Activated CD8-positive, alpha-beta memory T cell treated with anti-CD3 and anti-CD28 coated beads, Interleukin-2, amount 50 U/mL, for 24 hours (primary cell): ENCODE measurements around the gene MARK3.

Experiments used
- DNase-seq: peaks from one replicate; pipeline ENCODE4 v3.0.0-alpha.2; 2020; ENCODE audit errors: extremely low read depth

MARK3 gene

DNA sequence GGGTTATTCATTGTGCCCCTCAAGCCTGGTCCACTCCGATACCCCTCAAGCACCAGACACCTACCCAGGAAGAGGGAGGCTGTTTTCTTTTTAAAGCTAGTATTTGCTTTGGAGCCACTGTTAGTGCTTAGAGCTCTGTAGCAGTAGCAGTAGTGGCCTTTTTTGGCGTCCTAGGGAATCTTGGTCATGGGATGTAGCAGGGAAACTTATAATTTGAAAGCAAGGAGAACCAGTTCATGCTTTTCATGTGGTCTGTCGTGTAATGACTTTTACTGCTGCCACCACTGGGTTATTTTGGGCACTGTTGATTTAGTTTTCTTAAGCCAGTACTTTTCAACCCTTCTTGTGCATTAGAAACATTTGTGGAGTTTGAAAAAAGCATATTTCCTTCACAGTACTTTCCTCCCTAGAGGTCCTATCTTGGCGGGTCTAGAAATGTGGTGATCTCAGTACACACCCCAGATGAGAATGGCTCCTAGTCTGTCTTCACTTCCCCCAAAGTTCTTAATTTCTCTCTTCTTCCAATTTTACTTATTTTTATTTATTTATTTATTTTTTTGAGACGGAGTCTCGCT, 49.7 kb downstream of the MARK3 start:
- no peak for DNase-seq

DNA sequence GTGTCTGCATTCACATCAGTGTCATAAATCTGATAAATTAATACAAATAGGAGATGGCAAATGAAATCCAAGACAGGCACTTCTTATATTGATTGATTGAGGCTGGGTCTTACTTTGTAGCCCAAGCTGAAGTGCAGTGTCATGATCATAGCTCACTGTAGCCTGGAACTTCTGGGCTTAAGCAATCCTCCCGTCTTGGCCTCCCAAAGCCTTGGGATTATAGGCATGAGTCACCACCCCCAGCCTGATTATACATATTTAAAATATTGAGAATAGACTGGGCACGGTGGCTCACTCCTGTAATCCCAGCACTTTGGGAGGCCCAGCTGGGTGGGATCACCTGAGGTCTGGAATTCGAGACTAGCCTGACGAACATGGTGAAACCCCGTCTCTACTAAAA, 51.3 kb downstream of the MARK3 start:
- DNase-seq, result no peak

DNA sequence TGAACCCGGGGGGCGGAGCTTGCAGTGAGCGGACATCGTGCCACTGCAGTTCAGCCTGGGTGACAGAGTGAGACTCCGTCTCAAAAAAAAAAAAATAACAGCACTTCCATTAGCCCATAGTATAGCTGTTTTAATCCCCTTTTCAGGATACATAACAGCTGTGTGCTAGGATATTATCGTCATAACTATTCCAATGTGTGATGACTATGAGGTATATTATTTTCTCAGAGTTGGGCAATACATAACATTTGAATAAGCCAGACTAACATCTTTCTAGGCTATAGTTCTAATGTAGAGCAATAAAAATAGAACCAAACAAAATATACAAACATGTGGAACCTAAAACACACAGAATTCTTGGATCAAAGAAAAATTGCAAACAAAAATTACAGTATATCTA, 57.1 kb downstream of the MARK3 start:
- no peak for DNase-seq

DNA sequence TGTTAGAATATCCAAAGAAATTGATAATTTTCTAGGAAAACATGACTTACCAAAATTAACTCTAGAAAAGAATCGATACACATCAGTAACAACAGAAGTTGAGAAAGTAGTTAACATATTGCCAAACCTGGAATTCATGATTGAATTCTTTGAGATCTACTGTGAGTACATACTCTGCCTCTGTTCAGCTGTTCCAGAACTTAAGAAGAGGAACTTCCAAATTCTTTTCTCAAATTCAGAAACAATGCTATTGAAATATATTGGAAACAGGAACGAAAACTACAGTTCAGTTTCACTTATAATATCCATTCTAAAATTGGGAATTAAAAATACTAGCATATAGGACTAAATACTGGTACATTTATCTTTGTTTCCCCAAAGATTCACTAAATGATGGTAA, 57.9 kb downstream of the MARK3 start:
- DNase-seq, result no peak

DNA sequence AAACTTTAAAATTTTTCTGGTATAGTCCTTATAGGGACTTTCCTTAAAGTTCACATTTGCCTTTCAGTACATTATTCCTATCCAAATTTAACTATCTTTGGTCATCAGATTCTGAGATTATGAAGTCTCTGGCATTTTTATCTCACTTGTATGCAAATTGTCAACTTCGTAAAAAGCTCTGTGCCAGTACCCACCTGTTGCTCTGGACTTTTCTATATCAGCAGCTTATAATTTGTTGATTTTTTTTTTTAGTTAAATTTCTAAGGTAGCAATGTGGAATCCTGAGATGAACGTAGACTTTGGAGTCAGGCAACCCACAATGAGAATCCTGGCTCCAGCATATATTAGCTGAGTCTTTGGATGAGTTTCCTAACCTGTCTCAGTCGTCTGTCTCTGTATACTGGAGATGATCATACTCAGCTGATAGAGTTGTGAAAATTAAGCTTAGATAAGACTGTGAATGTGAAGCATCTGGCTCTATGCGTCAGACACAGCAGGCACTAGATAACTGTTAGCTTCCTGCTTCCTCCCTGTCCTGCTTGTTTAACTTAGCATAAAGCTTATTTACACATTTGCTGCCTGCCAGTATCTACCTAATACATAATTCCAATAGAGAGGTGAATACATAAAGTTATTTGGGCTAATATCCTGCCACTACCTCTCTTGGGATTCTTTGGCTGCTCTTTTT, 59.8 kb downstream of the MARK3 start:
- DNase-seq, result no peak

DNA sequence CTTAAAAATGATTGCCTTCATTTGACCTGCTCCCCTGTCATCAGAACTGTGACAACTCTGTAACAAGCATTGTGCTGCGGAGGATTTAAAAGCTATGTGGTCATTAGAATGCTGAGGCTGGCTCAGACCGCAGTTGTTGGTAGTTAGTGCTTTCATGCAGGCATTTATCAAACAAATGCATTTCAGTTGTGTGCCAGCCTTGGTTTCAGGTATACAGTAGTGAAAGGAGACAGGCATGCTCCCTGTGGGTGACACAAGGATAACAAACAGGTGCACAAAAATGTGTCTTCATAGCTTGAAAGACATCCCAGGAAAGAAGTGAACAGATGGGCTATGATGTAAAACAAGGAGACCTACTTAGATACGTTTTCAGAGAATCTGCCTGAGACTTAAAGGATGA, 60.6 kb downstream of the MARK3 start:
- no peak for DNase-seq

DNA sequence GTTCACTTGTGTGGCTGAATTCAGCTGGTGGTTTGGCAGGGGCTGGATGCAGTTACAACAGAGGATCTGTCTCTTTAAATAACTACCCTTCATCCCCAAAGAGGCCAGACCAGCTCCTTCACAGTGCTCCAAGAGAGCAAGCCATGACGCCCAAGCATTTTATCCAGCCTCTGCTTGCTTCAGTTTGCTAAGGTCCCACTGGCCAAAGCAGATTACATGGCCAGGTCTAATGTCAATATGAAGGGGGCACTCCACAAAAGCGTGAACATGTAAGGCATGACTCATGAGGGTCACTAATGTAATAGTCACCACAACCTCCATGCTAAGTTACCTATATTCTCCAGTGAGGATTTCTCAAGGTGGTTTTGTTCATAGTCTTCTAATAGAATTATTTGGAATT, 62.9 kb downstream of the MARK3 start:
- no peak for DNase-seq

DNA sequence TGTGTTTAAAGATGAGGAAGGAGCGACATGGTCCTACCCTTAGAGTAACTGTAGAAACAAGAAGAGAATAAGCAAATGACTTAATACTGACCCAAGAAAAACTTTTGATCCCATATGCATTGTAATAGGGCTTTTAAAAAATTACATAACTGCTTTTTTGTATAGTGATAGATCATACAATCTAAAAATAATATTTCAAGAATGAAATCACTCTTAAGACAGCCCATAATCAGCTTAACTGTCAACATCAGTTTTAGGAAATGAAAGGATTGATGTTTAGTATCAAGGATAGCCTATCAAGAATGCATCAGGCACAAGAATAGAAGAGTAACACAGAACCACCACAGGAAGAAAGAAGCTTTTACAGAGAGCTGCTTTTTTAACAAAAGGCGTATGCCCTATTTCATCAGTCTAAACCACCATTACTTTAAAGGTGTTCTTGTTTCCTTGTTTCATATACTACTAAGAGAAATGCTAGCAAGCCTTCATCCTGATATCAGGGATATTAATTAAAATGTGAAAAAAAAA, 64.5 kb downstream of the MARK3 start:
- no peak for DNase-seq

DNA sequence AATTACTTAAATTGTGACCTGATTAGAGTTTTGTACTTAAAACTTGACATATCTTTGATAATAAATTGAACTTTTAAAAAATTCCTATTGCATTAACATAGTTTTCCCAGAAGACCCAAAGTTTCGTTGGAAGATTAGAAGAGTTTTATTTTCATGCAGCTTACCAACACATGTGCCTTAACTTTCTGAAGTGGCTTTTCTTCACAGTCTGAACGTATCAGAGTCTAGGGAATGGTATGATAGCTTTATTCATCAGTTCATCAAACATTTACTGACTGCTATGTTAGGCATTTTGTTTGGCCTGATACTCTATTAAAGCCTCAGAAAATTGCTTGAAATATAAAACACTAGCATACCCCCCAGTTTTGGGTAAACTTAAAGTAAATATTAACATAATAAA, 65.2 kb downstream of the MARK3 start:
- DNase-seq, result no peak

DNA sequence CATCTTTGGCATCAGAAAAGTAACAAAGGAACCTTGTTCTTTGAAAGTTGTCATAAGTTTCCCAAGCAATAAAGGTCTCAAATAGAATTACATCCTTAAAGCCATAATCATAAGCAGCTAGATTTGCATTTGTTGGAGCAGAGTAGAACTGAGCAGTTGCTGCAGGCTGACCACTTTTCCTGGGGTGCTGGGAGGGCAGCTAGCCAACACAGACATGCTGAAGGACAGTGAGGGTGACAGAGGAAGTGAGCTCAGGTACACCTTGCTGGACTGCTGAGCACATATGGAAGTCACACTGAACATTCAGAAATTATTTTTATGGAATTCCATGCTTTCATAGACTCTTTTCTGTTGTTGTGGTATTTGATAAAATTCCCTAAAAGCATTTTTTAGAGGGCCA, 66.2 kb downstream of the MARK3 start:
- no peak for DNase-seq

DNA sequence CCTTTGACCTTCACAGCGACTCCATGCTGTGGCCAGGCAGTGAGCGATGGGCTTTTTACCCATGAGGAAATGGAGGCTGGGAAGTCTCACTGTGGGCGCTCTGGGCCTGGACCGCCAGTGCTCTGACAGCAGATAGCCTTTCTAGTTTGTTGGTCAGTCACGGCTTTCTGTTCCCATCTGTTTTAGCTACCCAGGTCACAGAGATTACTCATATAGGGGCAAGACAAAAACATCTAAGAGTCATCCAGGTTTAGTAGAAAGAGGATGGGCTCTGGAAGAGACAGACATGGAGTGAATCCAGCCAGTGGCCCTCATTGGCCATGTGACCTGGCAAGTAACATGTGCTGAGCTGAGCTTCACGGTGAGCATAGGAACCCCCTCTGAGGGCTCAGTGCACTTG, 68.6 kb downstream of the MARK3 start:
- DNase-seq, result no peak

DNA sequence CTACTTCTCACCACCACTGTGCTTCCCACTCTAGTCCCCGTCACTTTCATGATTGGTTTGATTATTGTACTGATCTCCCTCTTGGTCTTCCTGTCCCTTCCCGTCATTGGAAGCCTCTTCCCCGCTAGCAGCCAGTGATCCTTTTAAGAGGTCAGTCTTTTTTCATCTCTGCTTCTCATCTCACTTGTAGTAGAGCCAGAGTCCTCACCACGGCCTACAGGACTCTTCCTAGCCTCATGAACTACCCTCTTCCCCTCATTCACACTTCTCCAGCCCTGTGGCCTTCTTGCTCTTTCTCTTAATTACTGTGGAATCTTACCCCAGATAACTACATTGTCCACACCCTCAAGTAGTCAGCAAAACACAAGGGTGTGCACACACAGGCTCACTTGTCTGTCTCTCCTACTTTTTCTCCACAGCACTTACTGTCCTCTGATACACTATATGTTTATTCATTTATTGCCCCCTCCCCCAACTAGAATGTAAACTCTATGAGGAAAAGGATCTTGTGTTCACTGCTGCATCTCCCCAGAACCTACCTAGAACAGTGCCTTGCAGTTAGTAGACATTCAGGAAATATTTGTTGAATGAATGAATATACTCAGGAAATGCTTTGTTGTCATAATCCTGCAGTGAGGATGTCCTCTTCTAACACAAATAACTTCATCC, 71.1 kb downstream of the MARK3 start:
- DNase-seq, result no peak

DNA sequence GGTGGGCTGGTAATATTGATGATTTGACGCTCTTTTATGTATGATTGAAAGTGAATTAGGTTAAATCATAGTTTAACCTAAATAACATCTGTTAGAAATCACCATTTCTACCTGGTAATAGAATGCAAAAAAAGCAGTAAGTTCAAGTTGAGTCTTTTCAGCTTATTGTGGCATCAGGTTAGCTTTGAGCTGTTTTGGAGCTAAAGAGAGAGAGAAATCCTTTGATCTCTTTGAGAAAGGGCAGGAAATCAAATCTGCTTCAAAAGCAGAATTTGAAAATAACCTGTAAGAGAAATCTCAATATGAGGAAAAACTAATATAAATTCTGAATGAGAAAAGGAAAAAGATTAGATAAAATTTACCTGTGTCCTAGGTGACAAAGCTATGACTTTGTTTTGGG, 75.2 kb downstream of the MARK3 start:
- no peak for DNase-seq

DNA sequence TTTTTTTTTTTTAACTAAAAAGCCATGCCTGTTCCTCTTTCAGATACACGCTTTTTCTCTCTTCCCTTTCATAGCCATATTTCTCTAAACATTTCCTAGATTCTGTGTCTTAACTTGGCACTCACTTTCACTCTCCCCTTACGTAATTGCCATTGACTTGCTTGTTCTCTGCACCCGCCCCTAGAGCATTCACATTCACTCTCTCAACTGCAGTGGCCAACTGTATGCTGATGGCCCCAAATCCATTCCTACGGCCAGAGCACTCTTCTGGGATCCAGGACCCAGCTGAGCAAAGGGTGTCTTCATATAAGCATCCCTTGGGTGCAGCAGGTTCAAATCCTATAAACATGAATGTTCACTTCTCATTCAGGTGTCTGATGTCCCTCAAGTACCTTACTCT, 77.9 kb downstream of the MARK3 start:
- no peak for DNase-seq

DNA sequence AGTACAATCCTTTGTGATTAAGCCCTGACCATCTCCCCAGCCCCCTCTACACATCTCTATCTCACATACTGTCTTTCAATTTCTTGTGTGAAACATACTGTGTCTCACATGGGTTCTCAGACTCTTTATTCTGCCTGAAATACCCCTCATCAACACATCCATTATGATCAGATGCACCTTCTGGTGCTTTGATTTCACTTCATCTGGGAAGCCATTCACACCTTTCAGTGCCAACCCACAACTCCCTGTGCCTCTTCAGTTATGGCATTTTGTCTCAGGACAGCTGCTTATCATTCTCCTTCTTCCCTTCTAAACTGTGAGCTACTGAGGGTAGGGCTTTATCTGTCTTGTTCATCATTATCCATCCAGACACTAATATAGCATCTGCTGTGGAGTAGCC, 78.6 kb downstream of the MARK3 start:
- no peak for DNase-seq

DNA sequence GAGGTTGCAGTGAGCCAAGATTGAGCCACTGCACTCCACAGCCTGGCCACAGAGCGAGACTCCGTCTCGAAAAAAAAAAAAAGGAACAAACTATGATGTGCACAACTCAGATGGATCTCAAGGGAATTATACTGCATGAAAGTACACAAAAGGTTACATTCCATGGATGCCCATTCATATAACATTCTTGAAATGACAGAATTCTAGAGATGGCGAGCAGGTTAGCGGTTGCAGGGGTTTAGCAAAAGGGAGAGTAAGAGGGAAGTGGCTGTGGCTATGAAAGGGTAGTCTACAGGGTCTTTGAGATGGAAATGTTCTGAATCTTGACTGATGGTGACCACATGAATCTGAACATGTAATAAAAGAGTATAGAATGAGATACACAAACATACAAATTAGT, 87.7 kb downstream of the MARK3 start:
- DNase-seq, result no peak

DNA sequence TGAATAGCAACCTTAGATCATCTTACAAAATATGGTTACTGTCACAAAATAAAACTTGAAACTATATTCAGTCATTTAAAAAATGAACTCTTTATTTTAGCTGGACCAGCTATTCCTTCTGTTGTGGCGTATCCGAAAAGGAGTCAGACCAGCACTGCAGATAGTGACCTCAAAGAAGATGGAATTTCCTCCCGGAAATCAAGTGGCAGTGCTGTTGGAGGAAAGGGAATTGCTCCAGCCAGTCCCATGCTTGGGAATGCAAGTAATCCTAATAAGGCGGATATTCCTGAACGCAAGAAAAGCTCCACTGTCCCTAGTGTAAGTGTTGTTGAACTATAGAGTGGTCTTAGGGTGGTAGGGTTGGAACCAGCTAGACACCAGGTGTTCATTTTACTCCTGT, 89.7 kb downstream of the MARK3 start:
- DNase-seq, result no peak

DNA sequence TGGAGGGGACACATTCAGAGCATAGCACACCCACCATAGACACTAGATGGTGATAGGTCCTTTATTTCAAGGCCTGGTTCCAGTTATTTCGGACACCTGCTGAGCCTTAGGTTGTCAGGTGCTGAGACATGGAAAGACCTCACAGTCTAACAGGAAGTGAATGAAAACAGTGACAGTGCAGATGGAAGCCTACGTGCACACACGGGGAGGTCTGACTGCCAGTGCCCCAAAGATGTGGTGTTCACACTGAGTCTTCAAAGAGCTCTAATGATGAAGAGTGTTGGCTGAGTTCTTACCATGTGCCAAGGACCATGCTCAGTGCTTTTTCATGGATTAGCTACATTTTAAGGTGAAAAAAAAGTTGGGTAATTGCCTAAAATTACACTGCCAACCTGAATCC, 90.8 kb downstream of the MARK3 start:
- DNase-seq, result no peak

DNA sequence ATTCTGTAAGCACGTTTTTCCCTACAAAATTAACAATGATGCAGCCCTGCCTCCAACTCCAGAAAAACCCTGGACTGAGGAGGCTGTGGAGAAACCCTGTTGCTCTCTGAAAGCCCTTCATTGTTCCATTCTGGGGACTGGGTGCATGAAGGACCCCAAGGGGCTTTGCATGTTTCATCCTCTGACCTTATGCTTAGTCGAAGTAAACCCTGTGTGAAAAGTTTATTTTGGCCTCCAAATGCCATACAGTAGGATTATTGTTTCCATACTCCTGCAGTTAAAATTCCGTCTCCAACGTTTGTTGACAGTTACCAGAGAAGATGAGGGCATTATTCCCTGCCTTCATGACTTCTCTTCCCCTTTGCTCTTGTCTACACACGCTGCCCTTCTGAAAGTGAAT, 91.4 kb downstream of the MARK3 start:
- no peak for DNase-seq

DNA sequence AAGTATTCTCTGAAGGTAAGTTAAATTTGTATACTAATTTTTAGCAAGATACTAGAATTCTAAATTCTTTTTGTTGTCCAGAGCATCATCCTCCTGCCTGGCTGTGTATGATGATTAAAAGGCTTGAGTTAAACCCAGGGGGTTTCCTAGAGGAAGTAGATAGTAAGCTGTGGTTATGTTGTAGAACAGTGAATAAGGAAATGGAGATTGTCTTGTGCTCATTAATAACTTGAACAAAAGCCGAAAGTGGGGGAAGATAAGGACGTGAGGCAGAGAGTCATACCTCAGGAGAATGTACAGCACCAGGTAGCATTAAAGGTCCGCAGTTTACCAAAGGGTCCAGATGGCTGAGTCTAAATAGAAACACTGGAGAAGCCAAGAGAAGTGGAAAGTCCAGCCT, 95.4 kb downstream of the MARK3 start:
- no peak for DNase-seq

DNA sequence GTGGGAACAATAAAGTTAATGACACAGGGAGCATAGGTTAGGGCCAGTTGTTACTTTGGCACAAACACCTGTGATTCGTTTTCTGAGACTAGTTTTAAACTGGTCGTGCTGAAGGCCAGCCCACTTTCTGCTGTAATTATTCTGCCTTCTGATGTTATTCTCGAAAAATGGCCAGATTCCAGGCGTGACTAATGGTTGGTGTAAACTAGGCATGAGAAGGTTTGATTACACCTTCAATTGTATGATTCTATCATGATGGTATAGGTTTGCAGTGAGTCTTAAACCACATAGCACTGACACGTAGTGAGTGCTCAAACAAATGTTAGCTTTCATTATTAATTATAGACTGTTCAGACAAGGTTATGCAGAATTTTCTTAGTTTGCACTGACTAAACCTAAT, 98.4 kb downstream of the MARK3 start:
- no peak for DNase-seq

DNA sequence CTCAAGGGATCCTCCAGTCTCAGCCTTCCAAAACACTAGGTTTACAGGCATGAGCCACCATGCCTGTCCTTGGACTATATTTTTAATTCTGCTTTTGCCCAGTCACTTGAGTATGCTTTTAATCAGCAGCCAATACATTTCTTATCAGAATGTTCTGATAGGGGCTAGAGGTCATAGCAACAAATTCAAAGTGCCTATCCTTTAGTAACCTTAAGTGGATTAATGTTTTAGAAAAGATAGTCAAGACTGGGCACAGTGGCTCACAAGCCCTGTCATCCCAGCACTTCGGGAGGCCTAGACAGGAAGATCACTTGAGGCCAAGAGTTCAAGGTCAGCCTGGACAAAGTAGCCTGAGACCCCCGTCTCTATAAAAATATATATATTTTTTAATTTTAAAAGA, 100.3 kb downstream of the MARK3 start:
- DNase-seq, result no peak

DNA sequence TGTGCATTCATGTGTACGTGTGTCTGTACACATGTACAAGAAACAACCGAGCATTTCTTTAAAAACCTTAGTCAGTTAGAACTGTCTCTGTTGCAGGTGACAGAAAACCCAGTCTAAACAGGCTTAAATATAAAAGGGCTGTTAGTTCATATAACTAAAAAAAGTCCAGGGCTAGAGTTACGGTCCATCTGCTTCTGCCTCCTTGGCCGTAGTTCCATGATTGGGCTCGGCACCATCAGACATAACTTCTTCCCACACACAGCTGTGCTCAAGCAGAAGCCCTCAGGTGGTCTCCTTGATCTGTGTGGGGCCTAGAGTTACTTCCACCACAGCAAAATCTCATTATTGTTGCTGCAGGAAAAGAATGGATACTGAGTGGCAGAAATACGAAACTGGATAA, 102.9 kb downstream of the MARK3 start:
- DNase-seq, result no peak
